GM12864 (cell line): Measurements from ENCODE around the gene MGLL.

Source experiments
- DNase-seq: peaks from one replicate; pipeline ENCODE4 v3.0.0-alpha.2; 2011; ENCODE audit warnings: low read depth
- H3K4me3 ChIP-seq: 2 replicates; pipeline ENCODE4 v1.5.1; 2011; ENCODE audit warnings: mild to moderate bottlenecking, low read depth, low read length, control low read depth
- CTCF ChIP-seq: IDR thresholded peaks from 2 replicates; pipeline ENCODE4 v1.5.1; 2011; ENCODE audit warnings: low read depth, mild to moderate bottlenecking, moderate library complexity, low read length, control low read depth, inconsistent platforms; ENCODE audit errors: missing control alignments

MGLL gene

GRCh38 chr3:127755305-127755681 is 67.0 kb downstream of the MGLL start:
- no peak for TF ChIP-seq CTCF
- H3K4me3 ChIP-seq = peak overlapping the region; percentile 44
- DNase-seq = no peak

- TF ChIP-seq CTCF = no peak
- DNase-seq = peak; percentile 71
- peak overlapping the region; percentile 44 for H3K4me3 ChIP-seq
Observed at GRCh38 chr3:127754411-127755304, 67.7 kb downstream of the MGLL start.

- DNase-seq = peak; percentile 42
- H3K4me3 ChIP-seq = peak overlapping the region; percentile 44
- TF ChIP-seq CTCF = no peak
Observed at GRCh38 chr3:127753898-127754410, 68.4 kb downstream of the MGLL start.

DNA sequence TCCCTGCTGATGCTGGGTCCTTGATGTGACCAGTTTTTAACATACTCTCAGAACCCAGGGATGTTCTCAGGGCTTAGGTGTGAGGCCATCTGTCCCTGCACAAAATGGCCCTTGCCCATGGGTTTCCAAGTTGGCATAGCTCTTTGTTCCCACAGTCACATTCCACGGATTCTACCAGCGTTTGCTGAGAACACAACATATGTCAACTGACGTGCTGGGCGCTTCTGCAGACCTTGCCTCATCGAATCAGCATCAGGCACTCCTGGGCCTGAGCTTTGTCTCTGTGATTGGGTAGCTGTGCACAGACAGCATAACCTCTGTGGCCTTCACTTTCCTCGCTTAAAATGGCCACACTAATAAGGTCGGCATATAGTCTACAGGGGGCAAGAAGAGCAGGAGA is 69.0 kb downstream of the MGLL start:
- H3K4me3 ChIP-seq = peak overlapping the region; percentile 44
- no peak for DNase-seq

GRCh38 chr3:127751782-127752181 is 70.5 kb downstream of the MGLL start:
- TF ChIP-seq CTCF = no peak
- DNase-seq = peak; percentile 63
- peak overlapping the region; percentile 15; the same call in 1 of the 2 replicates for H3K4me3 ChIP-seq

More for the DNA sequence above, 69.0 kb downstream of the MGLL start:
- TF ChIP-seq CTCF = no peak

- DNase-seq = no peak
- peak overlapping the region; percentile 15 for H3K4me3 ChIP-seq
- no peak for TF ChIP-seq CTCF
Observed at GRCh38 chr3:127751163-127751621, 71.1 kb downstream of the MGLL start.
